Measurements from ENCODE around the gene GTF3C2.

- TF ChIP-seq, protein P1, sequence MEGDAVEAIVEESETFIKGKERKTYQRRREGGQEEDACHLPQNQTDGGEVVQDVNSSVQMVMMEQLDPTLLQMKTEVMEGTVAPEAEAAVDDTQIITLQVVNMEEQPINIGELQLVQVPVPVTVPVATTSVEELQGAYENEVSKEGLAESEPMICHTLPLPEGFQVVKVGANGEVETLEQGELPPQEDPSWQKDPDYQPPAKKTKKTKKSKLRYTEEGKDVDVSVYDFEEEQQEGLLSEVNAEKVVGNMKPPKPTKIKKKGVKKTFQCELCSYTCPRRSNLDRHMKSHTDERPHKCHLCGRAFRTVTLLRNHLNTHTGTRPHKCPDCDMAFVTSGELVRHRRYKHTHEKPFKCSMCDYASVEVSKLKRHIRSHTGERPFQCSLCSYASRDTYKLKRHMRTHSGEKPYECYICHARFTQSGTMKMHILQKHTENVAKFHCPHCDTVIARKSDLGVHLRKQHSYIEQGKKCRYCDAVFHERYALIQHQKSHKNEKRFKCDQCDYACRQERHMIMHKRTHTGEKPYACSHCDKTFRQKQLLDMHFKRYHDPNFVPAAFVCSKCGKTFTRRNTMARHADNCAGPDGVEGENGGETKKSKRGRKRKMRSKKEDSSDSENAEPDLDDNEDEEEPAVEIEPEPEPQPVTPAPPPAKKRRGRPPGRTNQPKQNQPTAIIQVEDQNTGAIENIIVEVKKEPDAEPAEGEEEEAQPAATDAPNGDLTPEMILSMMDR (IDR thresholded peaks at IDR 0.05; ENCODE audit: low read depth, low read length): no peak
- TF ChIP-seq POLR2A (IDR thresholded peaks at IDR 0.05; ENCODE audit: extremely low read depth, insufficient read length) (no peak), MAX (IDR thresholded peaks at IDR 0.05; ENCODE audit: low read depth, low read length) (no peak)
These were observed 58.0 kb downstream of the GTF3C2 start for GRCh38 chr2:27298391-27299080.
